CD4-positive, alpha-beta T cell treated with Interleukin-15 for 1 hour (primary cell): ENCODE results near the gene RCAN1.
"Not testable (repeated sequence)": the region's sequence is repeated elsewhere in the genome, so short reads cannot be mapped to it uniquely, and the experiment has no call there.

ENCODE experiments used
- DNase-seq: peaks from one replicate; pipeline ENCODE4 v3.0.0-alpha.2; 2020

RCAN1 gene

DNA sequence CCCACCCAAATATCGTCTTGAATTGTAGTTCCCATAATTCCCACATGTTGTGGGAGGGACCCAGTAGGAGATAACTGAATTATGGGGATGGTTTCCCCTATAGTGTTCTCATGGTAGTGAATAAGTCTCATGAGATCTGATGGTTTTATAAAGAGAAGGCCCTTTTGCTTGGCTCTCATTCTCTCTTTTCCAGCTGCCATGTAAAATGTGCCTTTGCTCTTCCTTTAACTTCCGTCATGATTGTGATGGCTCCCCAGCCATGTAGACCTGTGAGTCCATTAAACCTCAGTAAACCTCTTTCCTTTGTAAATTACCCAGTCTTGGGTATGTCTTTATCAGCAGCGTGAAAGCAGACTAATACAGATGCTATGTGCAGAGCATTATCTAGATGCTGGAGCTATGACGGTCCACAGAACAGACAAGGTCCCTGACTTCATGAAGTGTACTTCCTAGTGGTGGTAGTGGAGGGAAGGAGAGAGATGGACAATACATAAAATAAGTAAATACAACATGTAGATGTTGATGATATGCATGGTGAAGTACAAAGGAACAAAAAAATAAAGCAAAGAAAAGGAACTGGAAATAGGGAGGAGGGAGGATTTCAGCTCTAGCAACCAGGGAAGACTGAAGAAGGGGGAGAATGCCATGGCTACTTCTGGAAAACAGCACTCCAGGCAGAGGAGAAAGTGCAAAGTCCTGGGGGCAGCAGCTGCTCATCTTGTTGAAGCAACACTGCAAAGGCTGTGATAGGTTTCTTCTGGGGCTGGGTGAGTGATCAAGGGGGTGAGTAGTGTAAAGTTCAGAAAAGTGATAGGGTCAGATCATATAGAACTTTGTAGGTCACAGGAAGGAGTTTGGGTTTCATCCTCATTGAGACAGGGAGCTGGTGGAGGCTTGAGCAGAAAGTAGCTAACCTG is 6.8 kb upstream of the RCAN1 start:
- no peak for DNase-seq

DNA sequence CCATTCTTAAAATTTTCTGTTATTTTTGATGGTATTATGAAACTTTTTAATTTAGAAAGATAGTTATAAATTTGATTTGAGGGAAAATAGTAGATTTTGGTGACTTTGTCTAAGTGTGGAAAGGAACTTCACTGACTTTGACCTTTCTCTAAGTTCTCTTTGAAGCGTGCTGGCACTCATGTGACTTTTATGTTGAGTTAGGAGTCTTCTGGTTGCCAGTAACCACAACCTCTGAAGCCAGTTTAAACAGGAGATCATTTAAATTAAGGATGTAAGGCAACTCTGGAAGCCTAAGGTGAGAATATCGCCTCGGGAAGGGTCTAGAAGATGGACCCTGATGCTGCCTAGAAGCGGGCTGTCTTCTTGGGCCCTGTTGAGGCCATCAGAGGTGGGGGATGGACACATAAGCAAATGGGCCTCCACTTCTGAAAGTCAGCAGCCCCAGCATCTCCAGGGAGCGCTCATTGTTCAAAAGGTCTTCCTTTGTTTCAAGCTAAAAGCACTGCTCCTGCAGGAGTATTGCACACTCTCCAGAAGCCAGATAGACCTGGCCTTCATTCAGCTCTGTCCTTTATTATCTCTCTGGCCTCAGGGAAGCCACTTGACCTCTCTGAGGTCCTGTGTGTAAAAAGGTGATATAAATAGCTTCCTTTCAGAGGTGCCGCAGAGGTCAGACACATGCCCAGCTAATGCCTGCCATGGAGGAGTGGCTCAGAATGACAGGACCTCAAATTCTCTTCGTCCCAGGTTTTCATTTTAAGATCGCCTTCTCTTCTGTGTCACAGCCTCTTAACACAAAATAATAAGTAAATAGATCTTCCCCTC is 5.1 kb upstream of the RCAN1 start:
- DNase-seq = no peak

DNA sequence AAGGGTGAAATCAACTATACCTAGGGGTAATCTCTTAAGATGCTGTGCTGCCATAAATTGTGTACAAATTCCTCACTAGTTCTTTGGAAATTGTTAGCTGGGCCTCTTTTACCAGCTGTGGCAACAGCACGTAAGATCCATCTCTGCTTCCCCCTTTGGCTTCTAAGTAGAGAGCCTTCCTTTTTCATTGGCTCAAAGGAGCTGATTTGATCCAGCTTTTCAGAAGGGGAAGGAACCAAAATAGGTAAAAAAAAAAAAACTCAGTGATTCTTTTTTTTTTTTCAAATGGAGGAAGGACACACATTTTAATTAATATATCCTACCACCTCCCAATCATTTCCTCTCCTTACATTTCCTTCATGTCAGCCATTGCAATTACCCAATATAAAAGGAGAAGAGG is 4.0 kb upstream of the RCAN1 start:
- DNase-seq = no peak

DNA sequence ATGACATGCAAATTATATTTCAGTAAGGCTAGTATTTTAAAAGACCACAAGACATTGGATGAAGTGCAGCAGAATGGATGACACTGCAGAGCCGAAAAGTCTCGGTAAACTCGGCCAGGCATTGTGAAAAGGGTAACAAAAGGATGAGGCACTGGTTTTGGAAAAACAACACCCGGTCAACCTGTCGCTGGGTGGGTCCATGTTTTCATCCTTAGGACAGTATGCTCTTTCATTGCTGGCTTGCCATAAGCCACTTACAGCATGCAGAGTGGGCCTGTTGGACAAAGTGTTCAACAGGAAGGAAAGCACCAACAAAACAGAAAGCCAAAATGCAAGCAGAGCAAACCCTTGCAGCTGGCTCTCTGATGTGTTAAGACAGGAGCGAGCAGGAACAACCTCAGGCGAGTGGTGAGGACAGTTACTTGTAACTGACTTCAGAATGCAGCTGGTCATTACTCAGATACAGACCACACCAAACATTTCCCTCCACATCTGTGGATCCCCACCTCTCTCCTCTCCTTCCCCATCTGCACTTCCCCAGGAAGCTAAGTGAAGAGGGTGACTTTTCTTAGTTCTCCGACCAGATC is 2.9 kb upstream of the RCAN1 start:
- no peak for DNase-seq

DNA sequence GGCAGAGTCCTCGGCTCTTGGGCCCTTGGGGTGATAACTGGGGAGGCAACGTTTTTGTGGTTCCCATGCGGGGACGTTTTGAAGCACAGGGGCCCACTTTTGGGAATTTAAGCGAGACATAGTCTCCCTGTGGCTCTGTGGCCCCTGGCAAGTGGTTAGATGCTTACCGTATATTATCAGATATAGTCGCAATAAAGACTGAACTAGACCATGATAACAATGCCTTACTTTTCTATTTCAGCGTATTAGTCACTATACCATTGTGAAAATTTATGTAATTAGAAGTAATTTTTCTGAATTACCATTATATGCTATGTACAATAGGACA is 538 bp upstream of the RCAN1 start:
- DNase-seq = no peak

DNA sequence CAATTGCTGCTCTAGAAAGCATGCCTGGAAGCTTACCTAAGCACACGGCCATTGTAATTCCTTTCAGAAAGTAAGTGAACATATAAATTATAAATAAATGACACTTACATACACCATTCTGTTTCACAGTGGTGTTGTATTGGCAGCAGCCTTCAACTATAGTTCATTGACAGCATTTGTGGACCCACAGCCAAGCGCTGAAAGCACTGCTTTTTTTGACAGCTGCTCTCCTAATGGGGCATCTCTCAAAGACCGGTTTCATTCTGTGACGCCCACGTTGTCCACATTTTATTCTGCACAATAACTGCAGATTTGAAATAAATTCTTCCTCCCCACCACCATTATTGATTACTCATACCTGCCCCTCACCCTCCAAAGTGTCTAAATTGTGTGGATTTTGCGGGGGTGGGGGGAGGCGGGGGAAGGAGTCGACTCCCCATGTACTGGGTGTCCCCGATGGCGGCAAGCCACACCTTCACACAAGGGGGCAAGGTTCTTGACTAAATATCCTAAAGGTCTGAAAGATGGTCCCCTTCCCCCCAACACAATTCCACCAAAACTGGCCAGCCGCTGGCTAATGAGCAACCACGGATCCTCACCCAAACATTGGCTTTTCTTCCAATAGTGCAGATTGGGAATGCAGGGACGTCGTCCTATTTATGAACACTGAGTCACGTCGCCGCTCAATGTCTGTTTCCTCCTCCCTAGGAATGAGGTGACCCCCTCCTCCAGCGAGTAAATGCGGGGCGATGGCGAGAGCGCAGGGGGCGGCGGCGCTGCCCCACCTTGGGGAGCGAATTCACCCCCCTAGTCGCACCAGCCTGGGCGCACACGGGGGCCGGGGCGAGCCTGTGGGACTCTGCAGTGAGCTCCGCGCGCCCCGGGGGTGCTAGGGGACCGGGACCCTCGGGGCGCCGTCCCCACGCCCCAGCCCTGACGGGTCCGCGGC is 960 bp downstream of the RCAN1 start:
- no peak for DNase-seq

DNA sequence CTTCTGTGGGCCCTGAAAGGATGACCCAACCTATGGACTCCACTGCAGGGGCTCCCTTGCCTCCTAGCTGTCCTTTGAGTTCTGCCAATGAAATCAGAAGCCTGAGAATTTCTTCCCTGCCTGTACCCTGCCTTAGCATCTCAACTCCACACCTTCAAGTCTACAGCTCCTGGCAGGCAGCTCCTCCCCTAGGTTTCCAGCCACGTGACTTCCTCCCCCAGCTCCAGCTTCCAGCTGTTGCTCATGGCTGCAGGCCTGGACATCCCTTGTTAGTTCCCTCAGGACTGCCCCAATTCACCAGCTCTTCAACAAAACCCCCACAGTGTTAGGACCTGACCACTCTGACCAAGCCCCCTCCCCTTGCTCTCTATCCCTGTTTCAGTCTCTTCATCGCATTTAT is 2.4 kb downstream of the RCAN1 start:
- no peak for DNase-seq

DNA sequence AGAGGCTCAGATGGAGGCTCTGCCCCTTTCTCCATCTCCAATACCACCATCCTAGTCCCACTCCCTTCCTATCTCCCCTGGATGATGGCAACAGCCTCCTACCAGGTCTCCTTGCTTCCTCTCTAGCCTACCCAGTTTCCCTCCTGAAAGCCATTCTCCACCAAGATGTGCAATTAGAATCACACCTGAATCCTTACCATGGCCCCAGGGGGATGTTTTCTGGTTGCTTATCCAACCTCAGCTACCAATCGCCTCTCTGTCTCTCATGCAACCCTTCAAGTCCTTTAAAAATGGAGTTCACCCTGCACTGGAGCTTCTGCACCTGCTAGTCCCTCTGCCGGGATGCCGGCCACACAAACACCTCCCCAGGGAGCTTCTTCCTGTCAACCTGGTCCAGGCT is 2.9 kb downstream of the RCAN1 start:
- no peak for DNase-seq

DNA sequence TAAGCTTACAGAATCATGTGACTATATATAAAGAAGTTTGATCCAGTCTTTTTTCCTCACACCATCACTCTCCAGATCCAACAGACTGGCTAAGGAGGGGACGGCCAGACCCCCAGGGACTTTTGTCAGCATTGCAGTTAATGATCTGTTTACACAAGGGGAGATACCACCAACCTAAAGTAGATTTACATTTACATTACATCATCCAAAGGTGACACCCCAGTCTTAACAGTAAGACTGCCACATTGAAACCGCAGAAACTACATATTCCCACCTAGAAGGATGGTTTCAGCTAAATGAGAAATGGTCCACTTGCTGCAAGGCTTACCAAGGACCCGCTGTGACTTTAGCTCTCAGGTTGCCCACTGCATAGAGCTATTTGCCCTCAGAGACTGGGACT is 3.4 kb downstream of the RCAN1 start:
- DNase-seq = no peak

DNA sequence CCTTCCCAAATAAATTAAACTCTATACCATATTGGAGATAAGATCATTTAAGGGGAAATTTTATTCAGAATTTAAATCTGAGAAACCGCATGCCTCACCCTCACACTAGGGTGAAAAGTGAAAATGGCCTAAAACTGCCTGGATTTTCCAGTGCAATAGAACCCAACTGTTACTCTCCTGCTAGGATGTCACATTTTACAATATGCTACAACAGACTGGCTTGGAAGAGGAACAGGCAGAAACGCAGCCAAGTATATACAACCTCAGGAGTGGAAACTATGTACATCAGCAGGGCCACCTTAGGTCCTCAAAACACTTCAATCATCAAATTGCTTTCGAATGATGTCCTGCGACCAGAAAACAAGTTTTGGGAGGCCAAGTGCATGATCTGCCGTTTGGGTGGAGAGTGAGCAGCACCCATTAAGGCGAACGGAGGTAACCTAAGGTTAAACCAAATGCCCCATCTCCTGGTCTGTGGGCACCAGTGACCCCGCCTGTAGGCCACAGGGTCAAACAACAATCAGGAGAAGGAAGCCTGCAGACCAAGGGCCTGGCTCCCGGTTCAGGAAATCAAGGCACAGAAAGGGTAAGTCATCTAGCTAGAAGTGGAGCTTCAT is 4.9 kb downstream of the RCAN1 start:
- DNase-seq = no peak

DNA sequence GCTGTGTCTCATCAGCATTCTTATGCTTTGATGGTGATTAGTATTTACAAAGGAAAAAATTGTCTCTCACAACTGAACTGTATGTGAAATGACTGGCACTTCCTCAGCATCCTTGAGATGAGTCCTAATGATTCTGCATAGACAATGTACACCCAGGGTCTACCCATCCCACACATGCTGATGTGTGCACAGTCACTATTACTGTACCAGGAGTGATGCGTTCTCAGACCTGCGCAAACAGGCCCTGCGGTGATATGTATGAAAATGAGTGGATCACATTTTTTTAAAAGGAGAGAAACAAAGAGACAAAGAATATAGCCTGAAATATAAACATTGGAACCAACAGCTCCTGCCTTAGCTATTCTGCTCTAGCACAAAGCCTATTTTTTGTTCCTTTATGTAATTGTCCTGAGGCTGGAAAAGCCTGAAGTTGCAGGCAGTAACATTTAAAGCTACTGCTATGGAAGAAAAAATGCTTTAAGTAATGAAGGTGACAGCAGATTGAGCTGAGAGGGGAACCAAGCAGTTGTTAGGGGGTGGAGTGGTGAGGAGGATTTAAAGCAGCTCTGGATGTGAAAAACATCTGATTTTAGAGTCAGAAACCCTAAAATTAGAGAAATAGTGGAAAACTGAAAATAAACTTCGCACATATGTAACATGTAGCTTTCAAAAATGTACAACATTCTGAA is 5.5 kb downstream of the RCAN1 start:
- no peak for DNase-seq

DNA sequence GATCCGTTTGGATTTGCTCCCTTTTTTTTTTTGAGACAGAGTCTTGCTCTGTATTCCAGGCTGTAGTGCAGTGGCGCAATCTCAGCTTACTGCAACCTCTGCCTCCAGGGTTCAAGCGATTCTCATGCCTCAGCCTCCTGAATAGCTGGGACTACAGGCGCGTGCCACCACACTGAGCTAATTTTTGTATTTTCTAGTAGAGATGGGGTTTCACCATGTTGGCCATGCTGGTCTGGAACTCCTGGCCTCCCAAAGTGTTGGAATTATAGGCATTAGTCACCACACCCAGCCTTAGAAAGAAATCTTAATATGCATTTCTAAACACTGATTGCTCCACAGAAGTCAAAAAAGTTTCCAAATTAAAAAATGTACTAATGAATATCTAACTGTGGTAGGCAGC is 7.5 kb downstream of the RCAN1 start:
- DNase-seq = not testable (repeated sequence)

DNA sequence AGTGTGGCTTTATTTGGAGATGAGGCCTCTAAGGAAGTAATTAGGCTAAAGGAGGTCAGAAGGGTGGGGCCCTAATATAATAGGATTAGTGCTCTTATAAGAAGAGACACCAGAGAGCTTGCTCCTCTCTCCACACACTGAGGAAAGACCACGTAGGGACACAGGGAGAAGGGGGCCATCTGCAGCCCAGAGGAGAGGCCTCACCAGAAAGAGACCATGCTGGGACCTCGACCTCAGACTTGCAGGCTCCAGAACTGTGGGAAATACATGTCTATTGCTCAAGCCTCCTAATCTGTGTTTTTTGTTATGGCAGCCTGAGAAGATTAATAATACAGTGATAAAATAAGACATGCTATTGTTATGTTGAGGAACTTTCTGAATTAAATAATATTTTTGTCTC is 8.3 kb downstream of the RCAN1 start:
- DNase-seq = no peak

DNA sequence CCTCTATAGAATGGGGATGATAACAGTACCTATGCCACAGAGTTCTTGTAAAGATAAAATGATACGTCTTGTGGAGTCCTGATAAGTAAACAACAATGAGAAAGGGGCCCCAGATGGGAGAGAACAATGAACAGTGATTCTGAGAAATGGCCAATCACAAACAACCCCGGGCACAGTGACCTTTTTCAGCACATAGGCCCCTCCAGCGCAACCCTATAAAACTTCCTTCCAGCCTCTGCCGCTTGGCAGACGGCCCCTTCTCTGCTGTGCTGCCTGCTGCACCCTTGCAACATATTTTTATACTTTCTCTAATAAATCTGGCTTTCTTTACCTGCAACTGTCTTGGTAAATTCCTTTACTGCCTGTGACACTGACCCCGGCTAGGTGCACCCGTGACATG is 8.9 kb downstream of the RCAN1 start:
- DNase-seq = no peak

DNA sequence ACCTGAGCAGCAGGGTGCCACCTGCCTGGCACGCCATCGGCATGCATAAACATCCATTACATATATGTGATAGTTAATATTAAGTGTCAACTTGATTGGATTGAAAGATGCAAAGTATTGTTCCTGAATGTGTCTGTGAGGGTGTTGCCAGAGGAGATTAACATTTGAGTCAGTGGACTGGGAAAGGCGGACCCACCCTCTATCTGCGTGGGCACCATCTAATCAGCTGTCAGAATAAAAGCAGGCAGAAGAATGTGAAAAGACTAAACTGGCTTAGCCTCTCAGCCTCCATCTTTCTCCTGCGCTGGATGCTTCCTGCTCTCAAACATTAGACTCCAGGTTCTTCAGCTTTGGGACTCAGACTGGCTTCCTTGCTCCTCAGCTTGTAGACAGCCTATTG is 10.0 kb downstream of the RCAN1 start:
- DNase-seq = not testable (repeated sequence)

DNA sequence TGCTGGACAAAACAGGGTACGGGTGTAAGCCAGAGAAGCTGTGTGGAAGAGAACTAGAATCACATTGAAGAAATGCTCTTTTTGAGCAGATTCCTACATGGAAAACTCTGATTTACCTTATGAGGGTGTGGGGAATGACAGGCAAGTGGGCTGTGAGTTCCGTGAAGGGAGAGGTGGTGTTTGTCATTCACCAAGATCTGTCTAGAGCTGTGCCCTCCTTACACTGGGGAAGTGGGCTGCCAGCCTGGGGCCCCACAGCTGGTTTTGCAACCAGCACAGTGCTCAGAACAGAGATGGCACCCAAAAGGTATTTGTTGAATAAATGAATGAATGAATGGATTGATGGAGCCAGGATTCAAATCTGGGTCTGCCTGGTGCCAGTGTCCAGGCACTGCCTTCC is 10.4 kb downstream of the RCAN1 start:
- DNase-seq = no peak

DNA sequence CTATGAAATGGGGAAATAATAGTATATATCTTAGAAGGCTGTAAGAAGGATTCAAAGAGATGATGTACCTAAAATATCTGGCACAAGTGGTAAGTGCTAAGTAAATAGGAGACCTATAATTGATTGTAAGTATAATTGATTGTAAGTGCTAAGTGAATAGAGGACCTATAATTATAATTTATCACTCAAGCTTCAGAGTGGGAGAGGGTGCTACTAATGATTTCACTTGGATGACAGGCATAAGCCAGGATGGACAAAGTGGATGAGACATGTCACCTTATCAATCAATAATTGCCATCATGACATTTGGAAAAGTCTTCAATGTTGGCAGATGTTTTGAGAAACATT is 11.2 kb downstream of the RCAN1 start:
- no peak for DNase-seq

DNA sequence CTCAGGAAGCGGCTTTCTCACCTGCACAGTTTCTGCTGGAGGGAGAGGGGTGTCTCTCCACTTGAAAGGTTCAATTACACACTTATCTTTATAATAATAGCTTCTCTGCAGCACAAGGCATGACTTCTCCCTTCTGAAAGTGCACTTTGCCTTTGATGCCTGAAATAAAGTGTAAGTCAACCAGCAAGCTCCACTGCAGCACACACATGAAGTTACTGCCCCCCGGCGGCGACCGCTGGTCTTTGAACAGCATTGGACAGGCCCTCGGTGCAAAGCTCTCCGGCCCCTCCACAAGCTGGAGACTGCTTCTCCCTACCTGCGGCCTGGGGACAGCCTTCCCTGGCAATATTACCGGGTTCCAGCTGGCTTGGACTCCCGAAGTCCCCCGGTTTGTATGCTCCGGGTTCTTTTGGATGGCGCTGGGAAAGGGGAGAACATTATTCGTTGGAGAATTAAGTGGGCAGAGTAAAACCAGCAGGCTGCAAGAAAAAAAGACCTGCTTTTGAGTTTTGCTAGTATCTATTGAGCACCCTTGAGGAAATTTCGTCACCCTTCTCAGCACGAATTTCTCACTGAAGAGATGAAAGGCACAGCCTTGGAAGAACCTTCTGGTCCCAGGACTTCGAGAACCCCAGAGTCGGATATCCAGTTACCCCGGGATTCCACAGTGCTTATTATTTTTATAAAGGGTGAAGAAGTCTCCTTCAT is 11.8 kb downstream of the RCAN1 start:
- DNase-seq = peak; percentile 60

DNA sequence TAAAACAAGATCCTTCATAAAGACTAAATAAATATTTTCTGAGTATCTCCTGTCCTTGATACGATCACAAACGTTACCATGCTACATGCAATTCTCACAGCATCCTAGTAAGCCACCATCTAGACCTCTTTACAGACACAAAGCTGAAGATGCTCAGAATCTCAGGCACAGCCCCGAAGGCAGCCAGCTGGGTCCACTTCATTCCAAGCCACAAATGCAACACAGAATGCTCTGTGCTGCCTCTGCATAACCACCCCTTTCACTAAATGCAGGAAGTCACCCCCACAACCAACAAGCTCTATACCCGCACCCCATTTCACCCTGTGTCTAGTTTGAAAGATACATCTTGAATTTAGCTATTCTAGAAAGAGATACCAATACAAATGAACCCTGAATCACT is 12.9 kb downstream of the RCAN1 start:
- no peak for DNase-seq

DNA sequence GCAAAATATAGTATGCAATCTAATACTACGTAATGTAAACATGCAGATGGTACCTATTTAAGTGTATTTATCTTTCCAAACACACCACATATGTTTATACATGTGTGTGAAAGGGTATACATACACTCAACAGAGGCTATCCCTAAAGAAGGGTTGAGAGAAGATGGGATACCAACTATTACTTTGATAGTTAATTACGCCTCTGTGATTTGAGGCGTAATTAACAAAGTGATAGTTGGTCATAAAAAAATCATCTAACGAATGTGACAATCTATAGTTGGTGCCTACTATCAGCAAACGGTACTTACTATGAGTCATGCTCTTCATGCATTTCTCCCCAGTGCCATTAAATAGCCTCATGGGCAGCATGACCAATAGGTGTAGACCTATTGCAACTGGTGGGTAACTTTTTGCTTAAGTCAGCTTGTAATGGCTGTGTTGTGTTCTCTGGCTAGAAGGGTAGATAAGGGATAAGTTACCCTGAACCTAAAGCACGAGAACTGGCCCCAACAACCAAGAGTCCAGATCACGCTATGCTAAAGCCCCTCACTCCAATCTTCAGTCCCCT is 15.3 kb downstream of the RCAN1 start:
- no peak for DNase-seq

DNA sequence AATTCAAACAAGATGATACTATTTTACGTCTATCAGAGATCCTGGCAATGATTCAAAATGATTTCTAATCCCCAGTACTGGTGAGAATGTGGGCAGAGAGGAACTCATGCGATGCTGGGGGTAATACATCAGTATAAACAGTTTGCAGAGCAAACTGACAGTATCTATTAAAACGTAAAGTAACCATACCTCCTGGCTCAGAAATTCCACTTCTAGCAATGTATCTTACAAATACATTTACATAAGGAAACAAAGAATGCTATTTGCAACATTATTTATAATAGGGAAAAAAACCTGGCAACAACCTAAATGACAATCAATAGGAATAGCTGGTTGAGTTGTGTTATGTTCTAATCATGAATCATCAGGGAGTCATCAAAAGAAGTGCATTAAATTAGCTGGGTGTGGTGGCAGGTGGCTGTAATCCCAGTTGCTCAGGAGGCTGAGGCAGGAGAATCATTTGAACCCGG is 15.9 kb downstream of the RCAN1 start:
- DNase-seq = no peak
